Nephron (organoid): ENCODE results near the gene CNR2.

Source experiments
- H3K27ac Mint-ChIP-seq, 3 experiments: 2 replicates each; pipeline ENCODE4 v1.8.0; 2020; ENCODE audit warnings: mixed read lengths in 3 of 3, mild to moderate bottlenecking in 2 of 3, moderate library complexity in 1 of 3
- H3K27me3 Mint-ChIP-seq: 2 replicates; pipeline ENCODE4 v1.8.0; 2021; ENCODE audit warnings: low read depth, mild to moderate bottlenecking, moderate library complexity, mixed read lengths
- H3K36me3 Mint-ChIP-seq: 2 replicates; pipeline ENCODE4 v1.8.0; 2020; ENCODE audit warnings: low read depth, mixed read lengths
- H3K4me1 Mint-ChIP-seq: 2 replicates; pipeline ENCODE4 v1.8.0; 2020; ENCODE audit warnings: mixed read lengths
- H3K4me3 Mint-ChIP-seq, 3 experiments: 2 replicates each; pipeline ENCODE4 v1.8.0; 2020; ENCODE audit warnings: mild to moderate bottlenecking in 3 of 3, mixed read lengths in 3 of 3, moderate library complexity in 2 of 3
- H3K9me3 Mint-ChIP-seq: 2 replicates; pipeline ENCODE4 v1.8.0; 2020; ENCODE audit warnings: mixed read lengths
- TF ChIP-seq, protein P1 (sequence below), 3 experiments: fragments of 200-600 bp; sonication (generic); IDR thresholded peaks; one replicate each; pipeline ENCODE4 v1.5.0; 2021; ENCODE audit warnings: antibody characterized with exemption in 3 of 3; ENCODE audit not compliant: unreplicated experiment in 3 of 3

The CNR2 gene

DNA sequence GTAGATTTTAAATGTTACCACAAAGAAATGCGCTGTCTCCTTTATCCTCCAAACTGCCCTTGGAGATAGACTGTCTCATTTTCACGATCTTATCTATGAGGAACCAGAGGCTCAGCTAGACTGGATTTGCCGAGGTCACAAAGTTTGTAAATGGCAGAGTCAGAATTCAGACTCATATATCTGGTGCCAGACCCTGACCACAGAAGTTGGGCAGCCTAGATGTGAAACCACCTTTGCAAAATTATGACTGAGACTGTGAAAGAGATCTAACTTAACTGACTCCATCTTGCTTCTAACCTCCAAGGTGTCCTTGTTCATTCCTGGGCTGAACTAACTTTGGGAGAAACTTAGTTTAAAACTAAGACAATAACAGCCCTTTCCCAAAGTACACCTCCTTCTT, 14.1 kb downstream of the CNR2 start:
- TF ChIP-seq, protein P1, sequence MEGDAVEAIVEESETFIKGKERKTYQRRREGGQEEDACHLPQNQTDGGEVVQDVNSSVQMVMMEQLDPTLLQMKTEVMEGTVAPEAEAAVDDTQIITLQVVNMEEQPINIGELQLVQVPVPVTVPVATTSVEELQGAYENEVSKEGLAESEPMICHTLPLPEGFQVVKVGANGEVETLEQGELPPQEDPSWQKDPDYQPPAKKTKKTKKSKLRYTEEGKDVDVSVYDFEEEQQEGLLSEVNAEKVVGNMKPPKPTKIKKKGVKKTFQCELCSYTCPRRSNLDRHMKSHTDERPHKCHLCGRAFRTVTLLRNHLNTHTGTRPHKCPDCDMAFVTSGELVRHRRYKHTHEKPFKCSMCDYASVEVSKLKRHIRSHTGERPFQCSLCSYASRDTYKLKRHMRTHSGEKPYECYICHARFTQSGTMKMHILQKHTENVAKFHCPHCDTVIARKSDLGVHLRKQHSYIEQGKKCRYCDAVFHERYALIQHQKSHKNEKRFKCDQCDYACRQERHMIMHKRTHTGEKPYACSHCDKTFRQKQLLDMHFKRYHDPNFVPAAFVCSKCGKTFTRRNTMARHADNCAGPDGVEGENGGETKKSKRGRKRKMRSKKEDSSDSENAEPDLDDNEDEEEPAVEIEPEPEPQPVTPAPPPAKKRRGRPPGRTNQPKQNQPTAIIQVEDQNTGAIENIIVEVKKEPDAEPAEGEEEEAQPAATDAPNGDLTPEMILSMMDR (IDR thresholded peaks at IDR 0.05; ENCODE audit: unreplicated experiment in 3 of 3): no peak
- Mint-ChIP-seq H3K36me3 (no peaks in the 10 kb centered on the region), H3K27me3 (peaks cover 48% of the 10 kb centered on the region), H3K27ac (no peak overlapping the region), H3K4me3 (no peak overlapping the region), H3K9me3 (no peaks in the 10 kb centered on the region), H3K4me1 (no peaks in the 10 kb centered on the region)

DNA sequence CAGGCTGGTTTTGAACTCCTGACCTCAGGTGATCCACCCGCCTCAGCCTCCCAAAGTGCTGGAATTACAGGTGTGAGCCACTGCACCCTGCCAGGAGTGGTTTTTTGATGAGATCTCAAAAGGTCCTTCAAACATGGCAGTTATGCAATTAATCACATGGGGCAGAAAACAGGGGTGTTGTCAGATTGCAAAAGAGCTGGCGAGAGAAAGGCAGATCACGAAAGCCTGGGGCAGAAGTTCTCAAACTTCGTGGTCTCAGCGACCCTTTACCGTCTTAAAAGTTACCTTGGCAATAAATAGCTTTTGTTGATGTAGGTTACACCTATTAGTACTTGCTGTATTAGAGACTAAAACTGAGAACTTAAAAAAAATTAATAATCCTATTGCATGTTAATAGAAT, 16.1 kb downstream of the CNR2 start:
- peaks cover 40% of the 10 kb centered on the region for H3K27me3 Mint-ChIP-seq

DNA sequence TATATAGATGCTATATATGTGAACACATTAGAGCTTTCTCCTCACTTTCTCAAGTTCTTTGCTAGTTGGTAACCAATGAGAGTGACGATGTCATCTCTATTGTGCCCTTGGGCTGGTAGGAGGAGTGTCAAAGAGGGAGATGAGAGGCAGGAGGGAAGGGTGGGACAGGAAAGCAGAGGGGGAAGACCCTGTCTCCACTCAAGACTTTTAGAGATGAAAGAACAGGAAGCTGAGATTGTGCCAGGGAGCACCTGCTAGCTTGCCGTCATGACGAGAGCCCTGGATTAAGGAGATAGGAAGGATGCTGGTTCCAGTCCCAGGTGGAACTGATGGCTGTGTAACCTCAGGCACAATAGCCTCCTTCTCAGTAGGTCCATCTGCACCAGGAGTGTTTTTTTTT, 16.7 kb downstream of the CNR2 start:
- Mint-ChIP-seq H3K36me3 (no peaks in the 10 kb centered on the region), H3K4me1 (no peaks in the 10 kb centered on the region), H3K9me3 (no peaks in the 10 kb centered on the region), H3K4me3 (no peak overlapping the region), H3K27ac (no peak overlapping the region), H3K27me3 (peaks cover 34% of the 10 kb centered on the region)
- TF ChIP-seq, protein P1 (IDR thresholded peaks at IDR 0.05; ENCODE audit: unreplicated experiment in 3 of 3): no peak

More for the DNA sequence above, 16.1 kb downstream of the CNR2 start:
- Mint-ChIP-seq H3K36me3 (no peaks in the 10 kb centered on the region), H3K9me3 (no peaks in the 10 kb centered on the region), H3K27ac (no peak overlapping the region), H3K4me1 (no peaks in the 10 kb centered on the region), H3K4me3 (no peak overlapping the region)
- TF ChIP-seq, protein P1 (IDR thresholded peaks at IDR 0.05; ENCODE audit: unreplicated experiment in 3 of 3): no peak

GRCh38 chr1:23895993-23896392, 17.2 kb downstream of the CNR2 start:
- Mint-ChIP-seq H3K27ac (no peak overlapping the region), H3K9me3 (no peaks in the 10 kb centered on the region), H3K4me1 (no peaks in the 10 kb centered on the region), H3K27me3 (peaks cover 29% of the 10 kb centered on the region), H3K4me3 (no peak overlapping the region), H3K36me3 (no peaks in the 10 kb centered on the region)
- TF ChIP-seq, protein P1 (IDR thresholded peaks at IDR 0.05; ENCODE audit: unreplicated experiment in 3 of 3): no peak

GRCh38 chr1:23895082-23895481, 18.1 kb downstream of the CNR2 start:
- TF ChIP-seq, protein P1 (IDR thresholded peaks at IDR 0.05; ENCODE audit: unreplicated experiment in 3 of 3): no peak
- no peaks in the 10 kb centered on the region for H3K36me3 Mint-ChIP-seq
- no peaks in the 10 kb centered on the region for H3K9me3 Mint-ChIP-seq
- no peak overlapping the region for H3K4me3 Mint-ChIP-seq
- no peak overlapping the region for H3K27ac Mint-ChIP-seq
- H3K4me1 Mint-ChIP-seq: no peaks in the 10 kb centered on the region
- peaks cover 20% of the 10 kb centered on the region for H3K27me3 Mint-ChIP-seq

GRCh38 chr1:23889074-23889473, 24.1 kb downstream of the CNR2 start:
- TF ChIP-seq, protein P1 (IDR thresholded peaks at IDR 0.05; ENCODE audit: unreplicated experiment in 3 of 3): no peak
- Mint-ChIP-seq H3K4me3 (no peak overlapping the region), H3K9me3 (no peaks in the 10 kb centered on the region), H3K27ac (no peak overlapping the region), H3K36me3 (no peaks in the 10 kb centered on the region), H3K4me1 (no peaks in the 10 kb centered on the region), H3K27me3 (peaks cover 11% of the 10 kb centered on the region)
